Brain microvascular endothelial cell (primary cell): ENCODE results near the gene MAP3K9.
"Not testable (repeated sequence)": the region's sequence is repeated elsewhere in the genome, so short reads cannot be mapped to it uniquely, and the experiment has no call there.

Experiments used
- DNase-seq: peaks from one replicate; pipeline ENCODE4 v3.0.0-alpha.2; 2020
- H3K27ac ChIP-seq: fragments of 250-450 bp; sonication (Bioruptor Pico); 2 replicates; pipeline ENCODE4 v1.5.1; 2020; ENCODE audit warnings: mild to moderate bottlenecking, moderate library complexity
- H3K27me3 ChIP-seq: fragments of 250-450 bp; sonication (Bioruptor Pico); replicated peaks from 2 replicates; pipeline ENCODE4 v1.5.1; 2020; ENCODE audit warnings: mild to moderate bottlenecking
- H3K36me3 ChIP-seq: fragments of 250-450 bp; sonication (Bioruptor Pico); replicated peaks from 2 replicates; pipeline ENCODE4 v1.5.1; 2020; ENCODE audit warnings: mild to moderate bottlenecking
- H3K4me3 ChIP-seq: 2 replicates; pipeline ENCODE4 v1.5.1; 2011; ENCODE audit warnings: low read depth, mild to moderate bottlenecking, control low read depth, low read length, moderate library complexity
- in situ Hi-C: cut with HindIII; loops from 2 replicates; pipeline ENCODE4 v1.10.0; 2017; ENCODE audit warnings: low sequenced_read_pairs, low pct_ligation_motif_present
- TF ChIP-seq, protein P1 (sequence below): IDR thresholded peaks from 2 replicates; pipeline ENCODE4 v1.5.1; 2011; ENCODE audit warnings: low read depth, mild to moderate bottlenecking, moderate library complexity, low read length, control low read depth, inconsistent platforms; ENCODE audit errors: missing control alignments

The MAP3K9 gene

DNA sequence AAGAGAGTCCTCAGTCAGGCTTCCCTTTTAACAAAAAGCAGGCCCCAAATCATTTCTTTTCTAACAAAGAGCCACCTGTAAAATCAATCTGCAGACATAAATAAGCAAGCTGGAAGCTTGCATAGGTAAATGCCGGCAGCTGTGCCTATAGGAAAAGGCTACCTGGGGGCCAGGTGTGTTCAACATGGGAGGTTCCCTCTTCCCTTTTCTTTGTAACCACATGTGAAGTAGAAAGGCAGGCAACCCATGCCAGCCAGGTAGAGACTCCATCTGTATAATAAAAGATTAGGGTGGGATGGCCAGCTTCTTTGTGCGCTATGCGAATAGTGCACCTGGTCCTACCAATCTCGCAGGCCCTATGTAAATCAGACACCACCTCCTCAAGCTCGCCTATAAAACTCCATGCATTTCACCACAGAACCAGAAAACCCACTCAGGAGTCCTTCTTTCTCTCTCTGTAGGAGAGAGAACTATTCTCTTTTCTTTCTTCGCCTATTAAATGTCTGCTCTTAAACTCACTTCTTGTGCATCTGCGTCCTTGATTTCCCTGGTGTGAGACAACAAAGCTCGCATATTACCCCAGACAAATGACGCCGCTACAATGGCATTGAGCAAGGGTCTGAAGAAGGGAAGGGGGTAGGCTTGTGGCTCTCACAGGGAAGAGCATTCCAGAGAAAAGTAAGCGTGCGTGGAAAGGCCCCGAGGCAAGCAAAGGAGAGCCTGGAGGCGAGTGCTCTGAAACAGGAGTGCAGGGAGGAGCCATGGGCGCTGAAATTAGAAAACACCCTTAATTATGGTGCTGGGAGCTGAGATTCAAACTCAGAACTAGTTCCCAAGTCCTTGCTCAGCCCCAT, 100.4 kb downstream of the MAP3K9 start:
- in situ Hi-C loops, result no loop called here
- Histone ChIP-seq H3K4me3 (no peak overlapping the region), H3K27ac (no peak overlapping the region), H3K27me3 (no peaks in the 10 kb centered on the region), H3K36me3 (no peaks in the 10 kb centered on the region)
- DNase-seq, result no peak
- TF ChIP-seq, protein P1, sequence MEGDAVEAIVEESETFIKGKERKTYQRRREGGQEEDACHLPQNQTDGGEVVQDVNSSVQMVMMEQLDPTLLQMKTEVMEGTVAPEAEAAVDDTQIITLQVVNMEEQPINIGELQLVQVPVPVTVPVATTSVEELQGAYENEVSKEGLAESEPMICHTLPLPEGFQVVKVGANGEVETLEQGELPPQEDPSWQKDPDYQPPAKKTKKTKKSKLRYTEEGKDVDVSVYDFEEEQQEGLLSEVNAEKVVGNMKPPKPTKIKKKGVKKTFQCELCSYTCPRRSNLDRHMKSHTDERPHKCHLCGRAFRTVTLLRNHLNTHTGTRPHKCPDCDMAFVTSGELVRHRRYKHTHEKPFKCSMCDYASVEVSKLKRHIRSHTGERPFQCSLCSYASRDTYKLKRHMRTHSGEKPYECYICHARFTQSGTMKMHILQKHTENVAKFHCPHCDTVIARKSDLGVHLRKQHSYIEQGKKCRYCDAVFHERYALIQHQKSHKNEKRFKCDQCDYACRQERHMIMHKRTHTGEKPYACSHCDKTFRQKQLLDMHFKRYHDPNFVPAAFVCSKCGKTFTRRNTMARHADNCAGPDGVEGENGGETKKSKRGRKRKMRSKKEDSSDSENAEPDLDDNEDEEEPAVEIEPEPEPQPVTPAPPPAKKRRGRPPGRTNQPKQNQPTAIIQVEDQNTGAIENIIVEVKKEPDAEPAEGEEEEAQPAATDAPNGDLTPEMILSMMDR, result no peak

DNA sequence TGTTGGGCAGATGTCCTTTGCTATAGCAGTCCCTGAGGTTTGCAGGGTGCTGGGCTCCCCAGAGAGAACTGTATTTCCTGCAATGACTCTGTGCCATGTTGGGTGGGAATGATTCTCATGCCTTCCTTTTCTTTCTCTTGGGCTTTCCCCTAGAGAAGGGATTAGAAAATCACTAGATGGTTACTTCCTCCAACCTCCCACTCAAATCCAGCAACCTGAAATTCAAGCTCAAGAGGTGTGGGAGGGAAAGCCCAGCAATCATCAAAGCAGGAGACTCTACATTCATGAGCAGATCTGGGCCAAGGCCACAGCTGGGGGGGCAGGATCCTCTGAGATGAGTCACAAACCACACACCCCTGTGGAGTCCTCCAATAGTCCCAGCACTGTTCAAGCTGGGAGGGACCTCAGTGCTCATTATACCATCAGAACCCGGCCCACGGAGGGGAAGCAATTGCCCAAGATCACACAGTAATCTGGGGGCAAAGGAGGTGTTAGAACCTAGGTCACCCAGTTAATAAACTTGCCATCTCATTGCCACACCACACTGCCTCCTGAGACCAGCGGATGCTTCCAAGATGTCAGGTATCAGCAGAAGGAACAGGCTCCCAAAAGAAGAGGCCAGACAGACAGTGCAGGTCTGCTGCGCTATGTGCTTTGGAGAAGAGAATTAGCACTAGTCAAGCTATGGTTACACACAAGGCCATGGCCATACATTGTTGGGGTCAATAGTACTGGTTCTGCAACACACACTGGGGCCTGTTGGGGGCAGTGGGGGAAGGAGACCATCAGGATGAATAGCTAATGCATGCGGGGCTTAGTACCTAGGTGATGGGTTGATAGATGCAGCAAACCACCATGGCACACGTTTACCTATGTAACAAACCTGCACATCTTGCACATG, 101.9 kb downstream of the MAP3K9 start:
- in situ Hi-C loops, result no loop called here
- Histone ChIP-seq H3K27ac (no peak overlapping the region), H3K36me3 (no peaks in the 10 kb centered on the region), H3K4me3 (no peak overlapping the region), H3K27me3 (no peaks in the 10 kb centered on the region)
- TF ChIP-seq, protein P1, result no peak
- peak; percentile 72 for DNase-seq

DNA sequence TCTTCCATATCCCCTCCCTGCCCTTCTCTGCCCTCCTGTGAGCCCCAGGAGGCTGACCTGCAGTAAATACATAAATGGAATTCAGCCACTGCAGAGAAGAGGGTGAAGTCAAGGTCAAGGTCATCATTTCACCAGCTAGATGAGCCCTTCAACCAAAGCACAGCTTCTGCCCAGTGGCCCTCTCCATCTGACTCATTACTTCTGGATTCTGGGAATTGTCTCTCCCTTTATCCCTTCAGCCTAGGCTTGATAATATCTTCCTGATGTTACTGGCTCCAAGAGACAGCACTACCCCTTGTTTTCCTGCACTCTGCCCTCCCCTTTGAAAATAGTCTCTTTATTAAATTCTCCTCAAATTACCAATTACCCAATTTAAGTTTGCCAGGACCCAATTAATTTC, 103.1 kb downstream of the MAP3K9 start:
- TF ChIP-seq, protein P1, result no peak
- H3K27ac ChIP-seq, result no peak overlapping the region
- no peaks in the 10 kb centered on the region for H3K36me3 ChIP-seq
- in situ Hi-C loops, result no loop called here
- no peak overlapping the region for H3K4me3 ChIP-seq
- no peak for DNase-seq
- no peaks in the 10 kb centered on the region for H3K27me3 ChIP-seq

DNA sequence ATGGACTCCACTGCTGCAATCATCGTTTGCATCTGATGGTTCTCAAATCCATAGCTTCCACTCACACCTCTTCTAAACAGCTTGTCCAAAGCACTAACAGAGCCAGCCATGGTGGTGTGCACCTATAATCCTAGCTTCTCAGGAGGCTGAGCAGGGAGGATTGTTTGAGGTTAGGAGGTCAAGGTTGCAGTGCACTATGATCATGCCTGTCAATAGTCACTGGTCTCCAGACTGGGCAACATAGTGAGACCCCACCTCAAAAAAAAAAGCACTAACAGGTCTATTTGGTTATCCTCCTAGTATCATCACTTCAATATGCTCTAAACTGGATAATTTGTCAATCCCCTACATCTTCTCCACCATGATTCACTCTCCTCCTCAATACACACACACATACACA, 104.4 kb downstream of the MAP3K9 start:
- Histone ChIP-seq H3K4me3 (no peak overlapping the region), H3K27me3 (no peaks in the 10 kb centered on the region), H3K36me3 (no peaks in the 10 kb centered on the region), H3K27ac (no peak overlapping the region)
- in situ Hi-C loops, result no loop called here
- TF ChIP-seq, protein P1, result no peak
- DNase-seq, result no peak

DNA sequence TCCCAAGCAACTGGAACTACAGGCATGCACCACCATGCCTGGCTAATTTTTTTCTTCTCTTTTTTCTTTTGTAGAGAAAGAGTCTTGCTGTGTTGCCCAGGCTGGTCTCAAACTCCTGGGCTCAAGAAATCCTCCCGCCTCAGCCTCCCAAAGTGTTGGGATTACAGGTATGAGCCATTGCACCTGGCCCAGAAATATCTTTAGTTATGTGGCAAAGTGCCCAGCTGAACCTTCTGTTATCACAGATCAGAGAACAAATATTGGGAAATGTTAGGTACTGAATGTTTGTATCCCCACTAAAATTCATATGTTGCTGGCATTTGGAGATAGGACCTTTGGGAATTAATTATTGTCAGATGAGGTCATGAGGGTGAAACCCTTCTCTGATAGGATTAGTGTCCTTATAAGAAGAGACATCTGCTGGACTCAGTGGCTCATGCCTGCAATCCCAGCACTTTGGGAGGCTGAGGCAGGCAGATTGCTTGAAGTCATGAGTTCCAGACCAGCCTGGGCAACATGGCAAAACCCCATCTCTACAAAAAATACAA, 105.6 kb downstream of the MAP3K9 start:
- H3K27ac ChIP-seq, in situ Hi-C loops, DNase-seq, H3K27me3 ChIP-seq, H3K36me3 ChIP-seq, H3K4me3 ChIP-seq: not testable (repeated sequence)

DNA sequence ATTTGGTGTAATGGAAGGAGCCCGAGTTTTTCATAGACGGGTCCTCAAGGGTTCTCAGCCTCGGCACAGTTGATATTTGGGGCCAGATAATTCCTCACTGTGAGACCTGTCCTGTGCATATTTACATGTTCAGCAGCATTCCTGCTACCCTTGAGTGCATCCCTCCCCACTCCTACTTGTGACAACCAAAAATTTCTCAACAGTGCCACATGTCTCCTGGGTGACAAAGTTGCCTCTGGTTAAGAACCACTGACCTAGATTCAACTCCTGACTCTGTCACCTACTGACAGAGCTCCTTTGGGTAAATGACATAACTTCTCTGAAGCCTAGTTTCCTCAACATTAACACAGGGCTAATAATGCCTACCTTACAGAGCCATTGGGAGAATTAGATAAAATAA, 107.2 kb downstream of the MAP3K9 start:
- DNase-seq, result no peak
- Histone ChIP-seq H3K36me3 (no peaks in the 10 kb centered on the region), H3K27me3 (no peaks in the 10 kb centered on the region), H3K4me3 (no peak overlapping the region), H3K27ac (no peak overlapping the region)
- TF ChIP-seq, protein P1, result no peak
- in situ Hi-C loops, result no loop called here
